Fibroblast of skin of left biceps (primary cell): ENCODE data around the gene CNNM3.

Experiments used
- DNase-seq, 2 experiments: peaks; one replicate each; pipeline ENCODE4 v3.0.0-alpha.2; 2013; ENCODE audit warnings: low read depth in 2 of 2

Gene CNNM3

GRCh38 chr2:96863575-96864342 lies 47.7 kb downstream of the CNNM3 start:
- no peak for DNase-seq

GRCh38 chr2:96864343-96865091 lies 48.4 kb downstream of the CNNM3 start:
- no peak for DNase-seq

GRCh38 chr2:96865654-96866053 lies 49.6 kb downstream of the CNNM3 start:
- no peak for DNase-seq

DNA sequence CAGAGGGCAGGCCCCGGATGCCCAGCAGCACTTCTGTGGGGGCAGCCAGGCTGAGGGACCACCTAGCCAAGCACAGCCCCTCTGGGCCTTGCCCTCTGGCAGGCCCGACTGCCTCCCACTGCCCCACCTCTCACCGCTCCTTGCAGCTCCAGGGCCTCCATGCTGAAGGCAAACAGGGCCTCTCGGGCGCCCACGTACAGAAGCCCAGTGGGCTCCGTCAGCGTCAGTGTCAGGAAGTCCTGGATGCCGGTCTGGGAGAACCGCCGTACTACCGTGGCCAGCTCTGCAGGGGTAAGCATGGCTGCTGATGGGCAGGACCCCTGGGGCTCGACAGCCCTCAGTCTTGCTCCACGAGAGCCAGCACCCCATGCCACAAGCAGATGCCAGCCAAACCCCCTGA lies 50.1 kb downstream of the CNNM3 start:
- no peak for DNase-seq

GRCh38 chr2:96866586-96866985 lies 50.5 kb downstream of the CNNM3 start:
- no peak for DNase-seq

DNA sequence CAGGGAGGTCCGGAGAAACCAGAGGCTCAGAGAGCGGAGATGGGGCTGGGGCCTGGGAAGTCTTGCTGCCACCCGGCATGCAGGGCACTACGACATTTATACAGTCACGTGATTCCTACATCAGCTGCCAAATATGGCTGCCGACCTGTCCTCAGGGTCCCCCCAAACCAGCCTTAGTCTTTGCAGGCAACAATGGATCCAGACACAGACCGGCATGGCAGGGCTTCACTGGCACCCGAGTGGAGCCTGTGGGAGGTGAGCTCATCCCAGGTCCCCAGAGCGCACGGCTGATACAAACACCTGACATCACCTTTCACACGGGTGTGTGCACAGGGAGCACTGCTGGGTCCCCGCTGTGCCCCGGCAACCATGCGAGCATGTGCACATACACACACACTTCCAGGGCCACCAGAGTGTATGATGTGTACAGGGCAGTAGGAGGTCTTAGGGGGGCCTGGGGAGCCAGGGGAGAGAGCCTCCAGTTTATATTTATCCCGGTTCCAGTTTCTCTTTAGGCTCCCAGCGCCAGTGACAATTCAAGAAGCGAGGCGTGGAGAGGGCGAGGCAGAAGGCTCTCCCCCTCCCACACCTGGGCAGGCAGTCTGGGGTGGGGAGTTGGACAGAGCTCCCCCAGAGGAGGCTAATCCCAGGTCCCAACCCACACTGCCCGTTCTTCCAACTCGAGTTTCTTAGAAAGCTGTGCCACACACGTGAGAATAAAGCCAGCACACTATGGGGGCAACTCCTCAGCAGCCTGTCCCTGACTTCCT lies 51.1 kb downstream of the CNNM3 start:
- DNase-seq, result no peak

- no peak for DNase-seq
Observed at GRCh38 chr2:96867756-96868554, 51.9 kb downstream of the CNNM3 start.

- peak; percentile 80 to 86 for DNase-seq
Observed at GRCh38 chr2:96868555-96869280, 52.6 kb downstream of the CNNM3 start.

DNA sequence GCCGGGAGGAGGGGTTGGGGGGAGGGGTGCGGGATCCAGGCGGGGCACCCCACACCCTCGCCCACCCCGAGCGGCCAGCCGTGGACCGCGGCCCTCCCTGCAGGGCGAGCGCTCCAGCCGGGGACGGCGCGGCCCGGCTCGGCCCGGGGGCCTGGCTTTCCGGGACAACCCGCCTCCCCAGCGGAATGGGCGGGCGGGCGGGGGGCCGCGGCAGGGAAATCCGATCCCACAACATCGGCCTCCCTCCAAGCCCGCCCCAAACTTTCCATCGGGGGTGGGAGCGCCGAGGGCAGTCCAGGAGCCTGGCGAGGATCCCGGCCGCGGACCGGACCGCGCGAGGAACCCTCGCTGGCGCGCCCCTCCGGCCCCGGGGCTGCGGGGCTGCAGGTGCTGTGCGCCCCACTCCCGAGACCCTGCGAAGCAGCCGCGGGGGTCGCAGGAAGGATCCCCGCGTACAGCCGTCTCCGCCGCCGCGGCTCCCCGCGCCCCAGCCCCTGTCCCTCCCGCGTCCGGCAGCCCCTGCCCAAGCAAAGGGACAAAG lies 53.3 kb downstream of the CNNM3 start:
- DNase-seq, result peak; percentile 38 to 44

DNA sequence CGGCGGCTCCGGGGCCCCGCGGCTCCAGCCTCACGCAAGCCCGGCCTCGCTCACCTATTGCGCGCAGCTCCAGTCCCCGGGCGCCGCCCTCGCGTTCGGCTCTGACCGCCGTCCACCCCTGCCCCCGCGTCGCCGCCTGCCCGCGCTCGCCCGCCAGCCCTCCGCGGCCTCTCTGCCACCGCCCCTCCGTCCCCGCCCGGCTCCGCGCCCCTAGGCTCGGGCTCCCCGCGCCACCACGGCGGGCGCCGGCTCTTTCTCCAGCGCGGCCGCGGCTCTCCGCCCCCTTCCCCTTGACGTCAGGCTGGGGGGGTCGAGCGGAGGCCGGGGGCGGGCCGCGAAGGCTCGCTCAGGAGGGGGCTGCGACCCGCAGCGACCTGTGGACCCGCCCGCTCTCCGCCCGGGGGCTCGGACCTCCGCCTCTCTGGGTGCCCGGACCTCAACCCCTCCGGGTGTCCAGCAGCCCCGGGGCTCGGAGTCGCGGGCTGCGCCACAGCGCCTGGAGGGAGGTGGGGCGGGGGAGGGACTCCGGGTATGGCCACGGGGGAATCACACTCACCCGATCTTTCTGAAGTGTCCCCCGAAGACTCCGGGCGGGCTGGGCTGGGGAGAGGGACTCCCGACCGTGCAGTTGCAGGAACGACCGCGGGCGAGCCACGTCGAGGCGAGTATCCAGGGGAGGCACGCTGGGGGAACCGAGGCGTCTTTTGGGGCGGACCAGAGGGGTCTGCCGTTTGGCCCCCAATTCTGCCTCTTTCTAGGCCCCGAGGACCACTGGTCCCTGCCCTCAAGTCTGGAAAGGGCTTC lies 54.0 kb downstream of the CNNM3 start, which contains the start of gene SEMA4C:
SEMA4C (minus strand) TSS at position 259 of the 804 bp plus-strand sequence. CDS start 2,194 bp downstream, outside the sequence.
- DNase-seq, result no peak

DNA sequence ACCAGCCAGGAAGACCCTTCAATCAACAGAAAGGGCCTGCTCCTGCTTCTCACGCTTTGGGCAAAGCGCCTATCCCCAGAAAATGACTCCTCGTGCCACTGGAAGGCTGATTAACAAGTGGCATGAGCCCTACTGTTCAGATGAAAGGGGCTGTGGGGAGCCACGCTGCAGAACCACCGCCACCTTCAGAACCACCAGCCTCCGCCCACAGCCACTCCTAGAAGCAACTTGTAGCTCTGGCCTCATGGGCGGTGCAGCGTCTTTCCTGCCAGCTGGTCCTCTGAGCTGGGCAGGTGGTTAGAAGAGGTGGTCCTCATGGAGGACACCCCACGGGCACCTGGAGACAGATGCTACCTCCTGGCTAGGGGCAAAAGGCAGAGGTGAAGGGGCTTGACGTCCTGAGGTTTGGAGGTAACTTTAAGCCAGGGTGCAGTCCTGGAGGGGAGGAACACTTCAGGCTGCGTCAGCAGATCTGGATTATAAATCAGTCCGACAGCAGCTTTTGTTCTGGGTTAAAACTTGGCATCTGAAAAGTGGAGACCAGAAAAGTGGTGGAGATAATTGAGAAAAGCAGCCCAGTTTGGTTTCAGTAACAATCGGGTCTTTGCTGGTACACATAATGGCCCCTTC lies 54.7 kb downstream of the CNNM3 start:
- no peak for DNase-seq

DNA sequence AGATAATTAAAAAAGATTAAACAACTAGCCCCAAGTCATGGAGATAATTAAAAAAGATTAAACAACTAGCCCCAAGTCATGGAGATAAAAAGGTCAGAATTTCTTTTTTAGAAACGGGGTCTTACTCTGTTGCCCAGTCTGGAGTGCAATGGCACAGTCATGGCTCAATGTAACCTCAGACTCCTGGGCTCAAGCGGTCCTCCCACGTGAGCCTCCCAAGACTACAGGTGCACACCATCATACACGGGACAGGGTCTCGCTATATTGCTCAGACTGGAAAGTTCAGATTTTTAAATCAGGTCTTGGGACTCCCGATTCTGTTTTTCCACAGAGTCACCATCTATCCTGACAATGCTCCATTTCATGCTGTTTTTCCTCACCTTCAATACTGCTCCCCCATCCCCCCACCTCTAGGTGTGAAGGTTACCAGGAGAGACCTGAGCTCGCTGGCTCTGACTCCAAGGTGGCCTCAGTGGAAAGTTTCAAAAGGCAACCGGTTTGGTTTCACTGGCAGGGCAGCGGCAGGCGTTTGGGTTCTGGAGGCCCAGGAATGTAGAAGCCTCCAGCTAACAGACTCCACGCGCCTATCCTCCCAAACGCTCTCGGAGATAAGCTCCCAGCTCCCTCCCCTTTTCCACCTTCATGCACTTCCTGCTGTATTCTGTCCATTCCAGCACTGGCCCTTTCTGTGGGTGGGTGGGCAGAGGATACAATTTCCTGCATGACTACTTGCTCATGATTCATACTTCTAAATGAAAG lies 56.7 kb downstream of the CNNM3 start:
- DNase-seq, result no peak

DNA sequence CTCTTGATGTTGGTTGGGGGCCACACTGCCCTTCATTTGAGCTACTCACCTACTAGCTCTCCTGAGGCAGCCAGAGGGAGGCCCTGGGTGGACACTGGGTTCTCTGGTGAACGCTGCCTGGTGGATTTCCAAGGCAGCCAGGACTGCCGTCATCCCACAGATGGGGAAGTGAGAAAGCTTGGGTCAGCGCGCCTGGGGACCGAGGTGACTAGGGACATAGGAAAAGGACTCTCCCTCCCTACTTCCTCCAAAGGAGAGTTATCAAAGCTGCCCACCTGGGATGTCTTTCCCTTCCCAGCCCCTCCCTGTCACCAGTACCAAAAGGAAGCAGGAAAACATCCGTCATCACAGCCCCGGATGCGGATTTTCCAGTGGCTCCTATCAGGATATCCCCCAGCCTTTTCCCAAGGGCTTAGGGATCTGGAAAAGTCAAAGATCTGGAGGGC lies 57.6 kb downstream of the CNNM3 start:
- no peak for DNase-seq

- DNase-seq, result no peak
Observed at GRCh38 chr2:96874198-96874831, 58.2 kb downstream of the CNNM3 start.

DNA sequence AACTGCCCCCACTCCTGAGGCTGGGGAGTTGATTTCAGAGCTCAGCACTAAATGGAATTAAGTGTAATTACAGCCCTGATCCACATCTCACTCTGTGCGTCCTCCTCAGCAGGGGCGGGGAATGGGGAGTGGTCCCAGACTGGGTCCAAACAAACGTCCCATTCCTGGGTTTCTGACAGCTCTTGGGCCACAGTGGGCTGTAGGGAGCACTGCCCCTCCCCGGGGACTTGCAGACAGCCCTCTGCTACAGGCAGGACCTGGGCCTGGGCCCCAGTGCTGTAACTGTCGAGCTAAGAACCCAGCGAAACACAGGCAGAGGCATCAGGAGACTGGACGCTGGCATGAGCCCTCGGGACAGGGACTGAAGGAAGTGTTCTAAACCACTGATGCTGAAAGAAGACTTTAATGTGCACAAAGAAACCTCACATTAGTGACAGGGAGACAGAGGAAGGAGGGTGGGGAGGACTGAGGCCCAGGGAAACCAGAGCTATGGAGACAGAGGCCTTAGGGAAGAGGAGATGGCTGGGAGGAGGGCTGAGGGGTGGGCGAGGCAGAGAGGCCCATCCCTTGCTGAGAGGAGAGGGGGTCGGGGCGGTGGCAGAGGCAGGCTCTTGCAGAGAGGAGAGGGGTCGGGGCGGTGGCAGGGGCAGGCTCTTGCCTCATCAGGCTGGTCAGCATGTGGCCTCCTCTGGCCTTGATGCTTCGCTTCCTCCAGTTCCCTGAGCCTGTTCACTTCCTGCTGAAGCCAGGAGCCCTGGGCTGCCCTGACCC lies 59.6 kb downstream of the CNNM3 start:
- no peak for DNase-seq

- DNase-seq, result no peak
Observed at GRCh38 chr2:96876269-96877041, 60.4 kb downstream of the CNNM3 start.
